HCT116 (cell line): Measurements from ENCODE around the gene THSD4.

Source experiments
- ATF3 ChIP-seq: IDR thresholded peaks from 2 replicates; pipeline ENCODE4 v1.6.1; 2012
- EZH2 ChIP-seq: fragments of 200-600 bp; sonication (generic); IDR thresholded peaks from 2 replicates; pipeline ENCODE4 v1.6.1; 2017; ENCODE audit warnings: antibody characterized with exemption, mixed run types
- EZH2phosphoT487 ChIP-seq: fragments of 200-600 bp; IDR thresholded peaks from 2 replicates; pipeline ENCODE4 v1.6.1; 2018; ENCODE audit warnings: antibody characterized with exemption, borderline replicate concordance
- JUND ChIP-seq: IDR thresholded peaks from 2 replicates; pipeline ENCODE4 v1.6.1; 2012
- POLR2A ChIP-seq: IDR thresholded peaks from 2 replicates; pipeline ENCODE4 v1.7.0; 2011; ENCODE audit warnings: borderline replicate concordance; ENCODE audit not compliant: insufficient read depth, insufficient read length; ENCODE audit errors: extremely low read depth
- POLR2AphosphoS5 ChIP-seq: IDR thresholded peaks from 2 replicates; pipeline ENCODE4 v1.6.1; 2011; ENCODE audit warnings: mild to moderate bottlenecking, low read depth, low read length, moderate library complexity
- RAD21 ChIP-seq: IDR thresholded peaks from 2 replicates; pipeline ENCODE4 v1.6.1; 2012; ENCODE audit warnings: low read depth, mild to moderate bottlenecking
- SP1 ChIP-seq: IDR thresholded peaks from 2 replicates; pipeline ENCODE4 v1.6.1; 2012; ENCODE audit warnings: low read depth
- SRF ChIP-seq: IDR thresholded peaks from 2 replicates; pipeline ENCODE4 v1.6.1; 2012; ENCODE audit warnings: low read depth
- YY1 ChIP-seq: IDR thresholded peaks from 2 replicates; pipeline ENCODE4 v1.6.1; 2011; ENCODE audit warnings: low read length, low read depth, moderate library complexity, mild to moderate bottlenecking; ENCODE audit not compliant: insufficient replicate concordance; ENCODE audit errors: extremely low read depth
- ZNF274 ChIP-seq: fragments of 200-500 bp; sonication (Bioruptor generic); IDR thresholded peaks from 2 replicates; pipeline ENCODE4 v1.6.1; 2014; ENCODE audit warnings: mild to moderate bottlenecking, low read depth, low read length, inconsistent platforms
- TF ChIP-seq, protein P1 (sequence below), 3 experiments: fragments of 200-600 bp in 1 of 3; sonication (generic) in 1 of 3; IDR thresholded peaks in 2 of 3; conservative IDR thresholded peaks in 1 of 3; 2 replicates each; pipeline ENCODE4 v1.5.1; 2012 to 2017; ENCODE audit warnings: low read depth in 2 of 3, low read length in 2 of 3, antibody characterized with exemption in 1 of 3, borderline replicate concordance in 1 of 3, control low read depth in 1 of 3, mild to moderate bottlenecking in 1 of 3, mixed read lengths in 1 of 3, mixed run types in 1 of 3, moderate library complexity in 1 of 3; ENCODE audit not compliant: insufficient read depth in 1 of 3
- TF ChIP-seq, protein P2 (sequence below): IDR thresholded peaks from 2 replicates; pipeline ENCODE4 v1.6.1; 2012; ENCODE audit warnings: low read depth
- TF ChIP-seq, protein P3 (sequence below): IDR thresholded peaks from 2 replicates; pipeline ENCODE4 v1.6.1; 2012

- TF ChIP-seq POLR2AphosphoS5 (no peak), JUND (no peak), RAD21 (no peak), POLR2A (no peak), EZH2phosphoT487 (no peak), EZH2 (no peak), ZNF274 (no peak), ATF3 (no peak), SP1 (no peak), YY1 (no peak), SRF (no peak)
- TF ChIP-seq, protein P1, sequence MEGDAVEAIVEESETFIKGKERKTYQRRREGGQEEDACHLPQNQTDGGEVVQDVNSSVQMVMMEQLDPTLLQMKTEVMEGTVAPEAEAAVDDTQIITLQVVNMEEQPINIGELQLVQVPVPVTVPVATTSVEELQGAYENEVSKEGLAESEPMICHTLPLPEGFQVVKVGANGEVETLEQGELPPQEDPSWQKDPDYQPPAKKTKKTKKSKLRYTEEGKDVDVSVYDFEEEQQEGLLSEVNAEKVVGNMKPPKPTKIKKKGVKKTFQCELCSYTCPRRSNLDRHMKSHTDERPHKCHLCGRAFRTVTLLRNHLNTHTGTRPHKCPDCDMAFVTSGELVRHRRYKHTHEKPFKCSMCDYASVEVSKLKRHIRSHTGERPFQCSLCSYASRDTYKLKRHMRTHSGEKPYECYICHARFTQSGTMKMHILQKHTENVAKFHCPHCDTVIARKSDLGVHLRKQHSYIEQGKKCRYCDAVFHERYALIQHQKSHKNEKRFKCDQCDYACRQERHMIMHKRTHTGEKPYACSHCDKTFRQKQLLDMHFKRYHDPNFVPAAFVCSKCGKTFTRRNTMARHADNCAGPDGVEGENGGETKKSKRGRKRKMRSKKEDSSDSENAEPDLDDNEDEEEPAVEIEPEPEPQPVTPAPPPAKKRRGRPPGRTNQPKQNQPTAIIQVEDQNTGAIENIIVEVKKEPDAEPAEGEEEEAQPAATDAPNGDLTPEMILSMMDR (IDR thresholded peaks at IDR 0.05 in 2 of 3, conservative IDR thresholded peaks at IDR 0.05 in 1 of 3; ENCODE audit: borderline replicate concordance in 1 of 3, insufficient read depth in 1 of 3, low read depth in 2 of 3, low read length in 2 of 3): no peak
- TF ChIP-seq, protein P2, sequence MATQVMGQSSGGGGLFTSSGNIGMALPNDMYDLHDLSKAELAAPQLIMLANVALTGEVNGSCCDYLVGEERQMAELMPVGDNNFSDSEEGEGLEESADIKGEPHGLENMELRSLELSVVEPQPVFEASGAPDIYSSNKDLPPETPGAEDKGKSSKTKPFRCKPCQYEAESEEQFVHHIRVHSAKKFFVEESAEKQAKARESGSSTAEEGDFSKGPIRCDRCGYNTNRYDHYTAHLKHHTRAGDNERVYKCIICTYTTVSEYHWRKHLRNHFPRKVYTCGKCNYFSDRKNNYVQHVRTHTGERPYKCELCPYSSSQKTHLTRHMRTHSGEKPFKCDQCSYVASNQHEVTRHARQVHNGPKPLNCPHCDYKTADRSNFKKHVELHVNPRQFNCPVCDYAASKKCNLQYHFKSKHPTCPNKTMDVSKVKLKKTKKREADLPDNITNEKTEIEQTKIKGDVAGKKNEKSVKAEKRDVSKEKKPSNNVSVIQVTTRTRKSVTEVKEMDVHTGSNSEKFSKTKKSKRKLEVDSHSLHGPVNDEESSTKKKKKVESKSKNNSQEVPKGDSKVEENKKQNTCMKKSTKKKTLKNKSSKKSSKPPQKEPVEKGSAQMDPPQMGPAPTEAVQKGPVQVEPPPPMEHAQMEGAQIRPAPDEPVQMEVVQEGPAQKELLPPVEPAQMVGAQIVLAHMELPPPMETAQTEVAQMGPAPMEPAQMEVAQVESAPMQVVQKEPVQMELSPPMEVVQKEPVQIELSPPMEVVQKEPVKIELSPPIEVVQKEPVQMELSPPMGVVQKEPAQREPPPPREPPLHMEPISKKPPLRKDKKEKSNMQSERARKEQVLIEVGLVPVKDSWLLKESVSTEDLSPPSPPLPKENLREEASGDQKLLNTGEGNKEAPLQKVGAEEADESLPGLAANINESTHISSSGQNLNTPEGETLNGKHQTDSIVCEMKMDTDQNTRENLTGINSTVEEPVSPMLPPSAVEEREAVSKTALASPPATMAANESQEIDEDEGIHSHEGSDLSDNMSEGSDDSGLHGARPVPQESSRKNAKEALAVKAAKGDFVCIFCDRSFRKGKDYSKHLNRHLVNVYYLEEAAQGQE: no peak
- TF ChIP-seq, protein P3, sequence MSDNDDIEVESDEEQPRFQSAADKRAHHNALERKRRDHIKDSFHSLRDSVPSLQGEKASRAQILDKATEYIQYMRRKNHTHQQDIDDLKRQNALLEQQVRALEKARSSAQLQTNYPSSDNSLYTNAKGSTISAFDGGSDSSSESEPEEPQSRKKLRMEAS: no peak
Observed at GRCh38 chr15:71329041-71329440, 213.8 kb downstream of the THSD4 start.
